NT2/D1 (cell line): Measurements from ENCODE around the gene MTFR1L.

Experiments
- YY1 ChIP-seq: IDR thresholded peaks from 2 replicates; pipeline ENCODE4 v1.6.1; 2011; ENCODE audit not compliant: insufficient read length, insufficient read depth
- ZNF274 ChIP-seq: IDR thresholded peaks from 2 replicates; pipeline ENCODE4 v1.6.1; 2011; ENCODE audit warnings: mild to moderate bottlenecking, low read depth, low read length

DNA sequence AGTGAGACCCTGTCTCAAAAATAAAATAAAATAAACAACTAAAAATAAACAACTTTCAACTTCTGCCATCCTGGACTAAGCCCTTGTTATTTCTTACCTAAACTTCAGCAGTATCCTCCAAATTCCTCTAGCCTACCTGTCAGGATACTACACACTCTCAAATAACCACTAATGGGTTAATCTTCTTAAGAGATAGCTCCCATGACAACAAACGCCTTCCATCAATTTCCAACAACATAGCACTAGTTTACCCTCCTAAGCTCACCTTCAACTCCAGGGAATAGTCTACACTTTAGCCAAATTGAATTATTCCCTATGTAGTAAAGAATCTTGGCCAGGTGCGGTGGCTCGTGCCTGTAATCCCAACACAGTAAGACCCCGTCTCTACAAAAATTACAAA, 28.2 kb downstream of the MTFR1L start:
- TF ChIP-seq ZNF274 (no peak), YY1 (no peak)
